GM21447 (cell line): ENCODE data around the gene LILRA5.
"Not testable (repeated sequence)": the region's sequence is repeated elsewhere in the genome, so short reads cannot be mapped to it uniquely, and the experiment has no call there.

Experiments
- ATAC-seq: cut with Tn5 transposase; IDR thresholded peaks from one replicate; pipeline ENCODE4 v1.9.1; 2021; ENCODE audit not compliant: unreplicated experiment

LILRA5 gene

DNA sequence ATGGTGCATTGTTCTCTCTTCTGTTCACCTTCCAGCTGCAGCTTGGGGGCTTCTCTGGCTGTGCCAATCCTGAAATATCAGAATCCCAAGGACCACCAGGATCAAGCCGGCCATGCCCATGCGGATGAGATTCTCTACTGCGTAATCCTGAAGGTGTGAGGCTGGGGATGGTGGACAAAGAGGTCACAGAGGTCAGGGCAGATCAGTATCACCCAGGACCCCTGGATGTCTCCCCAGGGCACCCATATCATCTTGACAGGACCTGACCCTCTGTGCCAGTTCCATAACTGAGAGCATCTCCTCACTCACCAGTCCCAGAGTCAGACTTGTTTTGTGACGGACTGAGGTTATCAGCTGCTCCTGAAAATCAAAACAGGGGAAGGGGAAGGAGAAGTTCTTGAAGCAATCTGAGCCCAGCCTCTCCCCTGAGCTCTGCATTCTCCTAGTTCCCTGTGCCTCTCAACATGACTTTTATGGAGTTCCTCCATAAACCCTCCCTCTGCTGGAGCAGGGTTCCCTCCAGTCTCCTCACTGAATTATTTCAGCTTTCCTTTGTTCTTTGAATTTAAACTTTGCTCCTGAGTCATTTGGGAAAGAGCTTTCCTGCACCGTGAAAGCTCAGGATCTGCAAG lies 5.5 kb downstream of the LILRA5 start:
- no peak for ATAC-seq

GRCh38 chr19:54305141-54305540 lies 7.8 kb downstream of the LILRA5 start:
- ATAC-seq = no peak

DNA sequence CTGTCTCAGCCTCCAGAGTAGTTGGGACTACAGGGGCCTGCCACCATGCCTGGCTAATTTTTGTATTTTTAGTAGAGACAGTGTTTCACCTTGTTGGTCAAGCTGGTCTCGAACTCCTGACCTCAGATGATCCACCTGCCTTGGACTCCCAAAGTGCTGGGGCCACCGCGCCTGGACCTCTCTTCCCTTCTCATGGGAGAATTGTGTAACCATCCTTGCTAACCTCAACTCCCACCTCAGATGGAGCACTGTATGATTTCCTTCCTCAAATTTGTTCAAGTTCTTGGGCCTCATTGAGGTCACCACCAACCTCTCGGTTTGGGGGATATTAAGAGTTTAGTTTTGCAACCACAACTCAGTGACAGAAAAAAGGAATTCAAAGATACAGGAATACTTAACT lies 10.7 kb downstream of the LILRA5 start:
- no peak for ATAC-seq

GRCh38 chr19:54299515-54299914 lies 13.5 kb downstream of the LILRA5 start:
- no peak for ATAC-seq

GRCh38 chr19:54299126-54299498 lies 13.9 kb downstream of the LILRA5 start:
- ATAC-seq = no peak

GRCh38 chr19:54298357-54299125 lies 14.4 kb downstream of the LILRA5 start:
- no peak for ATAC-seq

DNA sequence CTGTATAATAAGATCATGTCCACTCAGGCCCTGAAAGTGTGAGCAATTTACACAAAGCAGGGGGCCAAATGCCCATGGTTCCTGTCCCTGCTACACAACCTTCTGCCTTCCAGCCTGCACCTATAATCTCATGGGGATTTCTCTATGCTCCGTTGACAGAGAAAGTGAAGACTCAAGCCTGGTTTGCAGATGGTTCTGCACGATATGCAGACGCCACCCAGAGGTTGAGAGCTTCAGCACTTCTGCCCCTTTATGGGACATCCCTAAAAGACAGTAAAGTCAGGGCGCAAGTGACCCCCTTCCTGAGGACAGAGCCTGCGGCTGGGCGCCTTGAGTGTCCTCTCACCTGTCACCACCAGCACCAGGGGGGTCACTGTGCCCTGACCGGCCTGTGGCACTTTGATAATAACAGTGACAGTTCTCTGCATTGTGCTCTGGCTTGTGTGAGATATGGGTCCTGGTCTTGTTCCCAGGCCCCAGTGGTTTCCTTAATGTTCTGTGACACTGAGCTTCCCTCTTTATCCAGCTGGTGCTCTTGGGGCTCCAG lies 15.1 kb downstream of the LILRA5 start:
- no peak for ATAC-seq

DNA sequence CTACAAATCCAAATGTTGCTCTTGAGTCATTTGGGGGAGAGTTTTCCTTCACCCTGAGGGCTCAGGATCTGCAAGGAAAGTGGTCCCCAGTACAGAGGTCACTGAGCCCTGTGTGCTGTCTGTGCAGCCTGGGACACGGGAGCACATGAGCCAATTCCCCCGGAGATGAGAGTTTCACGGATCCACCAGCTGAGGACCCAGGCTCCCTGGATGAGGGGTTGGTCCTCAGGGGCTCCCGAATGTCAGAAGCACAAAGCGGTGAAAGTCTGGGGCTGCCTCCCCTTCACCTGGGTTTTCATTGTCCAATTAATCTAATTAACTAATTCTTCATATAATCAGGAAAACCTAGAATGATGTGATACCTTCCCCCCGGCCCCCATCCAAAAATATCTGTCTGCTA lies 18.4 kb downstream of the LILRA5 start:
- ATAC-seq = no peak

DNA sequence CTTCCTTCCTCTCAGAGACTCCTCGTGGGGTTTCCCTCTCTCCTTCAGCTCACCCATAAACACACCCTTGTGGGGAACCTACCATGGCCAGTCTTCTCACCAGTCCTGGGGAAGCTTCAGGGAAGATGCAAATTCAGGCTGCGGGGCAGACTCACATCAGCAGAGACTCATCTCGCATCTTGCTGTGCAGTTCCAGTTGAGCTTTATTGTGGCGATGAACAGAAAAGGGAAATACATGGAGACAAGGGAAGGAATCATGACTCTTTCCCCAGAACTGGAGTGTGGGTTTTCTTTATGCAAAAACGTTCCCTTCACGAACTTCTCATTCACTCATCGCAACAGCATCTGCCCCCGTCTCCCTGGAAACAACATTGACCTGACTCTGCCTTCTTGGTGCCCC lies 23.8 kb downstream of the LILRA5 start:
- ATAC-seq = not testable (repeated sequence)

DNA sequence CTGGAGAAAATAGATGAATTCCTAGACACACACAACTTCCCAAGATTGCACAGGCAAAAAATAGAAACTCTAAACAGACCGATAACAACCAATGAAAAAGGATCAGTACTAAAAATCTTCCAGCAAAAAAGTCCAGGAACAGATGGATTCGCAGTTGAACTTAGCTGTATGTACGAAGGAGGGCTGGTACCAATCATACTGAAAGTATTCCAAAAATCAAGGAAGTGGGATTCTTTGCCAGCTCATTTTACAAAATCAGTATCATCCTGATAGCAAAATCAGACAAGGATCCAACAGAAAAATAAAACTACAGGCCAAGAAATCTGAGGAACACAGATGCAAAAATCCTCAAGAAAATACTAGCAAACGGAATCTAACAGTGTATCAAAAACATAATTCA lies 25.5 kb downstream of the LILRA5 start:
- ATAC-seq = no peak

DNA sequence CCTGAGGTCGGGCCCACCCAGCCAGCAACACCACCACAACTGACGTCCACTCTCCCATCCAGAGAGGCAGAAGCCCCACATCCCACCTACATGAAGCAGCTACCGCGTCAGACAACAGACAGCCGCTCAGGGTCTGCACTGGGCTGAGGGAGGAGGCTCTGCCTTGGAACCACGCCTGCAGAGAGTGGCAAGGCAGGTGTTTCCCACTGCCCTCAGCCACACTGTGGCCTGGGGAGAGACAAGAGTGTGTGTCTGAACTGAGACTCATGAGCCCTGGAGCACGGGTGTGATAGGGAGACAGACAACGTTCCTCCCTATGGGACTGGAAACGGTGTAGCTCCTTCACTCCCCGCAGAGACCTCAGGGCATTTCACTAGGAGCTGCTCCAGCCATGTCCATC lies 26.7 kb downstream of the LILRA5 start:
- not testable (repeated sequence) for ATAC-seq

DNA sequence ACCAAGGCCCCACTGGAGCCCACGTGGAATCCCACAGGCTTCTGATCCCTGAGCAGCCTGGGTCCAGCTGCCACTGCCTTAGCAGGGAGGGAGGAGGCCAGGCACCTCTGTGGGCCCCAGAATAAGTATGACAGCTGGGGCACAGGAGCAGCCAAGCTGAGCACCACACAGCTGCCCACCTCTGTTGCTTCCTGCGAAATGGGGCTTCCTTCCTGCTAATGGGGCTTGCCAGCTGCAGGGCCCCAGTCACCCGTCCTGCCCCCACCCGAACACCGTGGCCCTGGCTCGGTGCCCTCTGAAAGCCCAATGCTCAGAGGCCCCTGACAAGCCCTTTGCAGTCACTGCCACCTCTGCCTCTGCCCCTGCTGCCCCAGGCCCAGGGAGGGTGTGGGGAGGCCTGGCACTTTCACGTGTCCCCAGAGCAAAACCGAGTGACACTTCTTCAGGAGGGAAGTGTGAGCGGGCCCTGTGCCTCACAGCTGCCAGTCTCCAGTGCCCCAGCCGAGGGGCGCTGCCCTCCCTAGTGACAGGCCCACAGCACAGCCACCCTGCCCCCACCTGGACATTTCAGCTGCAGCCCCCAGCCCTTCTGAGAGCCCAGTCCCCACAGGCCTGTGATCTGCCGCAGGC lies 27.4 kb downstream of the LILRA5 start:
- peak; percentile 50 for ATAC-seq

DNA sequence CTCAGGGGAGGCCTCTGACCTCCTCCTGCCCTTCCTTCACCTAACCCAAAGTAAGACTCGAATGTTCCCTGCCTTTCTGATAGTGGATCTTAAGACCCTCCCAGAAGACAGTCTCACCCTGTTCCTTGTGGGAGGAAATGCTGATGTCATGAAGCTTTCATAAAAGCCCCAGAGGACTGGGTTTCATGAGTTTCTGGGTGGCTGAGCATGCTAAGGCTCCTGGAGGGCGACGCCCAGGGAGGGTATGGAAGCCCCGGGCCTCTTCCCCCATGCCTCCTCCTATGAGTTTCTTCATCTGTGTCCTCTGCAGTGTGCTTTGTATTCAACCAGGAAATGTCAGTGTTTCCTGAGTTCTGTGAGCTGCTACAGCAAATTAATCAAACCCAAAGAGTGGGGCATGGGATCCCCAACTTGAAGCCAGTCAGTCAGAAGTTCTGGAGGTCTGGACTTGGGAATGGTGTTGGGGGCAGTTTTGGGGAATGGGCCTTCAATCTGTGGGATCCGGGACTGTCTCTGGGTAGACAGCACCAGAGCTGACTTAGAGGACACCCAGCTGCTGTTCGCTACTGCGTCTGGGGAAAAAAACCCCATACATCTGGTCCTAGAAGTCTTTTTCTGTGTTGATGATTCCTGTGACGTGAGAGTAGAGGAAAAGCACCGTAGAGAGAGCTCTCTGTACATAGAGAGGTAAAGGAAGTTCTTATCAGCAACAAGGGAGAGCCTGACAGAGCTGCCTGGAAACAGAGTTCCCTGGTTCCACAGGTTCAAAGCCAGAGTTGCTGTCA lies 30.1 kb downstream of the LILRA5 start:
- ATAC-seq = no peak

DNA sequence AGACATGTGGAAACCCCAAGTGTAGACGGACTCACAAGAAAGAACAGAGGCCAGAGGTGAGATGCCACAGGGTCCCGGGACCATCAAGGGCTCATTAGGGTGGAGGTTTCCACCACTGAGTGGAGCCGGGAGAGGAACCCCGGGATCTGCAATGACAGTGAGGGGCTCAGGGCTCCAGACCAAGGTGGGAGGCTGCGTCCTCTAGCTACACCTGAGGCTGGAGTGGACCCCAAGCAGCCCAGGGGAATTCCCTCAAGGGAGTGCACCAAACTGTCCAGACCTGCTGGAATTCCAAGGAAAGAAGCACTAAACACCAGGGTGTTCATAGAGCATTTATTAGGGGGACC lies 31.3 kb downstream of the LILRA5 start:
- ATAC-seq = not testable (repeated sequence)

DNA sequence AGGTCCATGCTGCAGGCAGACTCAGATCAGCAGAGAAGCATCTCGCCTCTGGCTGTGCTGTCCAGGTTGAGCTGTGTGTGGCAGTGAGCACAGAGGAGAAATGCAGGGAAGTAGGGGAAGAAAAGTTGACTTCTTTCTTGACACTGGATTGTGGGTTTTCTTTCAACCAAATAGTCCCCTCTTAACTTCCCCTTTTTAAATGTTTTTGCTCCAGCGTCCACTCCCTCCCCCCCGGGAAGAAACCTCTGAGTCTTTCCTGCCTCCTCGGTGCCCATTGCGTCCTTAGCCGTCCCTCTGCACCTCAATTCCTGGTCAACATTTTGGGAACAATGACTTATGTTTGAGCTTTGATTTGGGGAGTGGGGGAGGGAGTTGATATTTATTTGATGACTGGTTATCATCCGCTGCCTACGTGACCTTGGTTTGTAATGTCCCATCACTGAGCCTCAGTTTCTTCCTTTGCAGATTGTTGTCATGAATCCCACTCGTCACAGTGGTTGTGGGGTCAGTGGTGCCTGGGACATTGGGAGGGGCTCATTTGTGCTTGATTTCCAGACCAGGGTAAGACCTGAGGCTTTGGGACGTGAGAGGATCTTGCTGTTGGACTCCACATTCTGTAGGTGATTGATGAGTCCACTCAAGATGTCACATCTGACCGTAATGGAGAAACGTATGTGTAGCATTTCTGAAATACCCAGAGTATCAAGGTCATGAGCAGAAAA lies 31.8 kb downstream of the LILRA5 start, which contains the start of gene LILRB2:
TSS of gene LILRB2 (minus strand) at position 104 of the 722 bp plus-strand sequence. CDS start 614 bp downstream, outside the sequence.
- ATAC-seq = no peak

DNA sequence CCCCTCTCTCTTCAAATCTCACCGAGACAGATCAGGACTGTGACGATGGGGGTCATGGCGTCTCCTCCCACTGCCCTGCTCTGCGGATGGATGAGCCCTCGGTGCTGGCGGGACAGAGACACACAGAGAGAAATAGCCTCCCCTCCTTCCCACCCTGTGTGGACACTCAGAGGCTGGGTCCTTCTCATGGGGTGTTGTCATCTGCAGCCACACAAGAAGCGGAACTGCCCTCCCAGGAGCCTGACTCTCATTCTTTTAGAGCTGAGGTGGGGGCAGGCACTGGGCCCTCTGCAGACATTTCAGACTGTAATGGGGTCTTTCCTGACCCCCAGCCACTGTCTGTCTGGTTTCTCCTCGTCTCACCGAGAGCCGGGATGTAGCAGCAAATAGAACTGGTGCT lies 32.5 kb downstream of the LILRA5 start:
- ATAC-seq = not testable (repeated sequence)

DNA sequence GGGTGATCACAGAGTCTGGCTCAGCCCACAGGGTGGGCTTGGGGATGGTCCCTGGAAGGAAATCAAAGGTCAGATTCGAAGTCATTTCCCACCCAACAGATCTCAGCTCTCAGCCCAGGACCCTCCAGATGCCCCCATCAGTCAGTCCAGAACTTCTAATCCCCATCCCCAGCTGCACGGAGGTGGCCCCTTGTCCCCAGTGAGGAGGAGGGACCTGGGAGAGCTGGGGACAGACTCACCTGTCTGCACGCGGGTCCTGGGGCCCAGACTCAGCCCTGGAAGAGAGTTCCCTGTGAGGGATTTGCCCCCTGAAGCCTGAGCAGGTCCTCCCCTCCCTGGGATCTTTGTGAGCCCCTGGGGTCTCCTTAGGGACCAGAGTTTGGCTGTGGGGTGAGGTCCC lies 32.9 kb downstream of the LILRA5 start:
- not testable (repeated sequence) for ATAC-seq

DNA sequence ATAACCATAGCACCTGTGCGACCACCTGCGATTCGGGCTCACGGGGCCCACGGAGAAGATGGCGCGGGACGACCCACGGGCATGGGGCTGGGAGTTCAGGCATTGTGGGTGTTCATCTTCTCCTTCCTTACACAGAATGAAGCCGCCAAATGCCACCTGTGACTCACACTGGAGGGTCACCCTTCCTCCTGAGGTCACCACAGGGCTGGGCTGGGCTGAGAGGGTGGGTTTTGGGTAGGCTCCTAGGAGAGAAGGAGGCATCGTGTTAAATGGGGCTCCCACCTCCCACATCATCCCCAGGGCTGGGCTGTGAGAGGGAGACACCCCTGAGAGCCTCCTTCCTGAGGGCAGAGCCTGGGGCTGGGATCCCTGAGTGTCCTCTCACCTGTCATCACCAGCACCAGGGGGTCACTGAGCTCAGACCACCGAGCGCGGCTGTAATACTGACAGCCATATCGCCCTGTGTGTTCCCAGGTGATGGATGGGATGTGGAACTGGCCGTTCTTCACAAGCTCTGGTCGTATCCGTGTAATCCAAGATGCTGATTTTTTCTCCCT lies 33.5 kb downstream of the LILRA5 start:
- ATAC-seq = no peak

DNA sequence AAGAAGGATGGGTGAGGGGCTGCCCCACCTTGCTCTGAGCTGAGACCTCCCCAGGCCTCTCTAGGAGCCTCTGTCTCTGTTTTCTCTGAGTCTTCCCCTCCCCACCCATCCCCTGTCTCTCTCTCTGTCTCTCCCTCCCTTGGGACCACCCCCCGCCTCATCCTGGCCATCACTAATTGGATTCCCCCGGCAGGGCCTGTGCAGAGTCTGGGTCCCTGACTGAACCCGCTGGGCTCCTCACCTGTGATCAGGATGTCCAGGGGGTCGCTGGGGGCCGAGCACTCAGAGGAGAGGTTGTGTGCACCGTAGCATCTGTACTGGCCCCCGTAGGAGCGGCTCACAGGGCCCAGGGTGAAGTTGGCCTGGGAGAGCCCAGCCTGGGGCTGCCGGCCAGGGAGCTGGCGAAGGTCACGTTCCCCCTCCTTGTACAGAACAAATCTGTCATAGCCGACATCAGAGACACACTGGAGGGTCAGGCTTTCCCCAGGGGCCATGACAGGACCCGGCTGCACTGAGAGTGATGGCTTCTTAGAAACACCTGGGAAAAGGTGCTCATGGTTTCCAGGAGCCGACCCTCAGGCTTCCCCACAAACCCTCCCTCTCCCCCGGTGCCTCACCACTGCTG lies 34.3 kb downstream of the LILRA5 start:
- not testable (repeated sequence) for ATAC-seq

GRCh38 chr19:54278056-54278455 lies 34.9 kb downstream of the LILRA5 start:
- ATAC-seq = not testable (repeated sequence)
